Measurements from ENCODE around the gene CLUH.
"Not testable (repeated sequence)": the region's sequence is repeated elsewhere in the genome, so short reads cannot be mapped to it uniquely, and the experiment has no call there.

Gene CLUH

DNA sequence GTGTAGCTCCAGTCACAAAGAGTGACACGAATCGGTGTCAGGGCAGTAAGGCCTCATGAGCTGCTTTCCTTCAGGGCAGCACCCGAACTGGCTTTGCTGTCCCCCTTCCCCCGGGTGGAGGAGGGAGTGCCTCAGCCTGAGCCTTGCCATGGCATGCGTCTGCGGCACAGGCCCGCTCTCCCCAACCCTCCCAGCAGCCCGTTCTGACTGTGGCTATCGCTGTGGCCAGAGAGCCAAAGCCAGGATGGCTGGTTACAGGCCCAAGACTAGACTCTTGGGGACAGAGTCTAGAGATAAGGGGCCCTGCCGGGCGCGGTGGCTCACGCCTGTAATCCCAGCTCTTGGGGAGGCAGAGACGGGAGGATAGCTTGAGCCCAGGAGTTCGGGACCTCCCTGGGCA lies 25.9 kb downstream of the CLUH start:
- no peak for DNase-seq

DNA sequence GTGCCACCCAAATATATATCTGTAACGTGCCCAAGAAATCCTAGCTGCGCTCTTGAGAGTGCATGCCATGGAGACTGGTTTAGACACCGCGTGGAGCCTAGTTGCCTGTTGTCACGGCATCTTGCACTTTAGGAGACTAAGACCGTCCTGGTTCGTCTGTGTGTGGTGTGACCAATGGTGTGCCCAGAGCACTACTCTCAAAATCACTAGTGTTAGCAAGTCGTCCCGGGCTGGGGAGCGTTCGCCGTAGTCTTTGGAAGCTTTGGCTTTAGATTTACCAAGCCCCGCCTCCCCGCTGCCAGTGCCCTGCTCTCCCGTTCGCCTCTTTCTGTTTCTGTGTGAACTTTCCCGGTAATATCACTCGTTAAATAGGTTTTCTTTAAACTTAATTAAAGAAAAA lies 27.0 kb downstream of the CLUH start:
- DNase-seq, result no peak

DNA sequence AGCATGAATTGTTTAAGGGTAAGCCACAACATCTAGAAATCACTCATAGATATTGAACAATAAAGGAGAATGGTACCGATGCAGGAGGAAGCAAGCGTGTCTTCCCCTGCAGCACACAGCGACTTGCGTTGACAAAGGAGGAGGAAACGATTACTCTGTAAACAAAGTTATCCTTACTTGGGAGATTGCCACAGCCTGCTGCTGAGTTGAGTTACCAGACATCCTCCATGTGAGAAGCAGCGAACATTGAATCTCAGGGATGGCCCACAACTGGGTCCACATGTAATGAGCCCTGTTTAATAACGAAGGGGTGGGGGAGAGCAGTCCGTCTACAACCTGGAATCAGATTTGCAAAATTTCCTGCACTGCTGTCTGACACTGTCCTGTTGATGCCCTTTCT lies 27.7 kb downstream of the CLUH start:
- DNase-seq, result no peak

DNA sequence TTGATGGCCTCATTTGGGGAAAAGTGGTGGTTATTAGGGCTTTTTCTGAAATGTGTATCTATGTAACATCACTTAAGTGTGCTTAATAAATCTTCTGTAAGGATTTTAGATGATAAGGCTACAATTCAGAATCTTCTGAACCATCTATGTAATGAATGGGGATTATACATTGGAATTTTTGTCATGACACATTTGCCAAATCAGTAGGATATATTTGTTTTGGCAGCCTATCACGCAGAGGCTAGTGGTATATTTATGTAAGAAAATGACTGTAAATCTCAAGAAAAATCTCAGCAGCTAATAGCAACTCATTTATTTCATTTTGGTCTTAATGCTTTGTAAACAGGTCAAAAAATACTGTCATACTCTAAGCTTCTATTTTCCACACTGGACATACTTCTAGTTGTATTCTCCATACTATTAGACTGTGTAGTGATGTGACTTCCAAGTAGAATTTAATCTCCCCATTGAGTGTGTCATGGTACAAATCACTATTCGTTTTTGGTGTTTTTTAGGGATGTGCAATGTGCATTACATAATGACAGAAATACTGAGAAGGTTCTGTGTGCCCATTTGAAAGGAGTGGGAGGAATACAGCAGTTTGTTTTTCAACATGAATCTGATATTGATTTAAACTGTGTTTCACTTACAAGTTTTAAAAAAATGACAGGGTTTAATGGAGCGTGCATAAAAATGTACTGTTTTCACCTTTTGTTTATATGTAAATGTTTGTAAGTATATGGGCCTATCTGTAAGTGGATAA lies 29.2 kb downstream of the CLUH start:
- no peak for DNase-seq

DNA sequence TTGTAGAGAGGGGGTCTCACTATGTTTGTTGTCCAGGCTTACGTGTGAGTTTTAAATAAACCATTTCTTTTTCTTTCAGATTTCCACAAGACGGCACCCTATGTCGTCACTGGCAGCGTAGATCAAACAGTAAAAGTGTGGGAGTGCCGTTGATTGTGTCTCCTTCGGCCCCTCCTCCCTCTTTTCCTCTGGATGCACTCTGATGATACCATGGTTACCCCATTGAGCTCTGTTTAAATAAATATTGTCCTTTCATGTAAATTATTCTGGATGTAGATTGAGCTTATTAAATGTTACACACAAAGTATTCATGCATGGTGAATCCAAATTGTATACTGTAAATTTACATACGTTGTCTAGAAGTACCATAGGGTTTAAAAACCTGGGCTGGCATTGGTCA lies 29.9 kb downstream of the CLUH start:
- no peak for DNase-seq

DNA sequence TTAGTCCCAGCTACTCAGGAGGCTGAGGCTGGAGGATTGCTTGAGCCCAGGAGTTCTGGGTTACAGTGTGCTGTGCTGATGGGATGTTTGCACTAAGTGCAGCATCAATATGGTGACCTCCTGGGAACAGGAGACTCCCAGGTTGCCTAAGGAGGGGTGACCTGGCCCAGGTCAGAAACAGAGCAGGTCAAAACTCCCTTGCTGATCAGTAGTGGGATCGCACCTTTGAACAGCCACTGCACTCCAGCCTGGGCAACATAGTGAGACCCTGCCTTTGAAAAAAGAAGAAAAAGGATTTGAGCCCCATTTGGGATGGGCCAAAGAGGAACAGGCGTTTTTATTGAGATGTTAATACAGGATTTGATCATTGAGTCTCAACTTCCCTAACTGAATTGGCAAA lies 30.6 kb downstream of the CLUH start:
- no peak for DNase-seq

DNA sequence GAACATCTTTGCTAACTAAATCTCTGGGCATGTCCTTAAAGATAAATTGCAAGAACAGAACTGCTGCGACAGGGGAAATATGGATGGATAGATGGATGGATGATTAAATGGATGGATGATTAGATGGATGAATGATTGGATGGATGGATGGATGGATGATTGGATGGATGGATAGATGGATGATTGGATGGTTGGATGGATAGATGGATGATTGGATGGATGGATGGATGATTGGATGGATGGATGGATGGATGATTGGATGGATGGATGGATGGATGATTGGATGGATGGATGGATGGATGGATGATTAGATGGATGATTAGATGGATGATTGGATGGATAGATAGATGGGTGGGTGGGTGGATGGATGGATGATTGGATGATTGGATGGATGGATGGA lies 32.3 kb downstream of the CLUH start:
- DNase-seq, result not testable (repeated sequence)

DNA sequence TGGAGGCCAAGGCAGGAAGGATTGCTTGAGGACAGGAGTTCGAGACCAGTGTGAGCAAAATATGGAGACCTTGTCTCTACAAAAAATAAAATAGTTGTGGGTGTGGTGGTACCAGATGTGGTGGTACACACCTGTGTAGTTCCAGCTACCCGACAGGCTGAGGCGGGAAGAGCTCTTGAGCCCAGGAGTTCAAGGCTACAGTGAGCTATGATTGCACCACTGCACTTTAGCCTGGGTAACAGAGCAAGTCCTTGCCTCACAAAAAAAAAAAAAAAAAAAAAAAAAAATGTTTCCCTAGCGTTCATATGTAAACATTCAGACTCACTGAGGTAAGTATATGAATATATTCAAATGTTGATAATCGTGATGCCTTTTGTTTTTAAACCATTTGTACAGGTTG lies 39.5 kb downstream of the CLUH start:
- DNase-seq, result no peak

DNA sequence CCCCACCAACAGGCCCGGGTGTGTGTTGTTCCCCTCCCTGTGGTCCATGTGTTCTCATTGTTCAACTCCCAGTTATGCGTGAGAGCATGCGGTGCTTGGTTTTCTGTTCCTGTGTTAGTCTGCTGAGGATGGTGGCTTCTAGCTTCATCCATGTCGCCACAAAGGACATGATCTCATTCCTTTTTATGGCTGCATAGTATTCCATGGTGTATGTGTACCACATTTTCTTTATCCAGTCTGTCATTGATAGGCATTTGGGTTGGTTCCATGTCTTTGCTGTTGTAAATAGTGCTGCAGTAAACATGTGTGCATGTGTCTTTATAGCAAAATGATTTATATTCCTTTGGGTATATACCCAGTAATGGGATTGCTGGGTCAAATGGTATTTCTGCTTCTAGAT lies 51.2 kb downstream of the CLUH start:
- not testable (repeated sequence) for DNase-seq

DNA sequence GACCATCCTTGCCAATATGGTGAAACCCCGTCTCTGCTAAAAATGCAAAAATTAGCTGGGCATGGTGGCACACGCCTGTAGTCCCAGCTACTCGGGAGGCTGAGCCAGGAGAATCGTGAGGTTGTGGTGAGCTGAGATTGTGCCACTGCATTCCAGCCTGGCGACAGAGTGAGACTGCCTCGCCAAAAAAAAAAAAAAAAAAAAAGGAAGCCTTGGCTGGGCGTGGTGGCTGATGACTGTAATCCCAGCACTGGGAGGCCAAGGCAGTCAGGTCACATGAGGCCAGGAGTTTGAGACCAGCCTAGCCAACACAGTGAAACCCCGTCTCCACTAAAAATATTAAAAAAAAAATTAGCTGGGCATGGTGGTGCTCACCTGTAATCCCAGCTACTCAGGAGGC lies 52.2 kb downstream of the CLUH start:
- not testable (repeated sequence) for DNase-seq

DNA sequence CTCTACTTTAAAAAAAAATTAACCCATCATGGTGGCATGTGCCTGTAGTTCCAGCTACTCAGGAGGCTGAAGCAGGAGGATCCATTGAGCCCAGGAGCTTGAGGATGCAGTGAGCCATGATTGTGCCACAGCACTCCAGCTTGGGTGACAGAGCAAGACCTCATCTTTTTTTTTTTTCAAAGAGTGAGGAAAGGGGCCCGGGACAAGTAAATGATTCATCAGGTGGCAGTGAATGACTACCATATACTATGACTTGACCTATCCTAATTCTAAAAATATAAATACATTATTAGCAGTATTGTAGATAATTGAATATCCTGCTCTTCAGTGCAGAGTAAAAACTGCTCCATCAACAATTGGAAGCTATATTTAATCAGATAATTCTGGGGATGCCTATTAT lies 55.3 kb downstream of the CLUH start:
- no peak for DNase-seq

DNA sequence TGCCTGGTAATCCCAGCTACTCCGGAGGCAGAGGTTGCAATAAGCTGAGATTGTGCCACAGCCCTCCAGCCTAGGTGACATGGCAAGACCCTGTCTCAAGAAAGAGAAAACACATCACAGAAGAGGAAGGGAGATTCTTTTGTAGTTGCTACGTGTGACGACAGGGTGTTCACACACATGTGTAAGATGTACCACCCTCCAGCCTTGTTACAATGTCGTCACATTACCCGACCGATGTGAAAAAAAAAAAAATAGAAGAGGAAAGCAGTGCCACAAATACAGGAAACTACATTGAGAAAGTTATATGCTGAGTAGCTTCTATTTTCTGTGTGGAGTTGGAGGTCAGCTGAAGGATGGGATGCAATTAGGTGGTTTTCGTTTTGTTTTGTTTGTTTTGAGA lies 56.0 kb downstream of the CLUH start:
- no peak for DNase-seq

DNA sequence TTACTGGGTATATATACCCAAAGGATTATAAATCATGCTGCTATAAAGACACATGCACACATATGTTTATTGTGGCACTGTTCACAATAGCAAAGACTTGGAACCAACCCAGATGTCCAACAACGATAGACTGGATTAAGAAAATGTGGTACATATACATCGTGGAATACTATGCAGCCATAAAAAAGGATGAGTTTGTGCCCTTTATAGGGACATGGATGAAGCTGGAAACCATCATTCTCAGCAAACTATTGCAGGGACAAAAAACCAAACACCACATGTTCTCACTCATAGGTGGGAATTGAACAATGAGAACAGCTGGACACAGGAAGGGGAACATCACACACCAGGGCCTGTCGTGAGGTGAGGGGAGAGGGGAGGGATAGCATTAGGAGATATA lies 58.7 kb downstream of the CLUH start:
- not testable (repeated sequence) for DNase-seq

DNA sequence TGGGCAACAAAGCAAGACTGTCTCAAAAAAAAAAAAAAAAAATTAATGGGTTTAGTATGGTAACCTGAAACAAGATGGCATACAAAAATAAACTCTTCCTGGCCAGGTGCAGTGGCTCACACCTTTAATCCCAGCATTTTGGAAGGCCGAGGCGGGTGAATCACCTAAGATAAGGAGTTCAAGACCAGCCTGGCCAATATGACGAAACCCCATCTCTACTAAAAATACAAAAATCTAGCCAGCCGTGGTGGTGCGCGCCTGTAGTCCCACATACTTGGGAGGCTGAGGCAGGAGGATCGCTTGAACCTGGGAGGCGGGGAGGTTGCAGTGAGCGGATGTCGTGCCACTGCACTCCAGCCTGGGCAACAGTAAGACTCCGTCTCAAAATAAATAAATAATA lies 62.4 kb downstream of the CLUH start:
- DNase-seq, result no peak

DNA sequence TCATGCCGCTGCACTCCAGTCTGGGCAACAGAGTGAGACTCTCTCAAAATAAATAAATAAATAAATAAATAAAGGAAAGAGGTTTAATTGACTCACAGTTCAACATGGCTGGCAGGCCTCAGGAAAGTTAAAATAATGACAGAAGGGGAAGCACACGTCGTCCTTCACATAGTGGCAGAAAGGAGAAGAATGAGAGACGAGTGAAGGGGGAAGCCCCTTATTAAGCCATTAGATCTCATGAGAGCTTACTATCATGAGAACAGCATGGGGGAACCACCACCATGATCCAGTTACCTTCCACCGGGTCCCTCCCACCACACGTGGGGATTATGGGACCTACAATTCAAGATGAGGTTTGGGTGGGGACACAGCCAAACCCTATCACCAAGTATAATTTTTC lies 63.6 kb downstream of the CLUH start:
- DNase-seq, result no peak

DNA sequence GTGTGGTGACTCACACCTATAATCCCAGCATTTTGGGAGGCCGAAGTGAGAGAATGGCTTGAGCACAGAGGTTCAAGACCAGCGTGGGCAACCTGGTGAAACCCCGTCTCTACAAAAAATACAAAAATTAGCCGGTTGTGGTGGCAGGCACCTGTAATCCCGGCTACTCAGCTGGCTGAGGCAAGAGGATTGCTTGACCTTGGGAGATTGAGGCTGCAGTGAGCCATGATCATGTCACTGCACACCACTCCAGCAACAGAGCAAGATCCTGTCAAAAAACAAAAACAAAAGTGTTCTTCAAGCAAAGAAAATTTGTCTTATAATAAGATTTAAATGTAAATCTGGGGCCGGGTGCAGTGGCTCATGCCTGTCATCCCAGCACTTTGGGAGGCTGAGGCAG lies 66.6 kb downstream of the CLUH start:
- no peak for DNase-seq

Measured in right forelimb (tissue), 1 donor.